ENCODE results near the gene FUOM. TPM values are rescaled to one million over a fixed set of nuclear protein-coding genes. Genes with fewer than 3 reads are reported as not detected.

FUOM gene
- total and polyA plus RNA-seq, 7 donors: 3.0 to 9.1 (median 5.4) TPM

- H3K4me3 ChIP-seq: no peak overlapping the region
- peaks cover 0 to 22% of the 10 kb centered on the region in 2 donors for H3K36me3 ChIP-seq (ENCODE audit: insufficient read depth in 1 of 2, low read depth in 1 of 2)
- intact Hi-C loops (cut with DNase I): loop anchor here in 1 of 2 donors (10.0 kb wide), 1 partner anchor 481 kb away; no protein-coding TSS in a partner anchor
- no peak overlapping the region for H3K27ac ChIP-seq
- no peaks in the 10 kb centered on the region for H3K9me3 ChIP-seq
- TF ChIP-seq CTCF (IDR thresholded peaks at IDR 0.05): no peak
- no peak for ATAC-seq
- peaks cover 0 to 27% (median 7%) of the 10 kb centered on the region in 3 donors for H3K27me3 ChIP-seq (ENCODE audit: insufficient read depth in 3 of 3, low read length in 2 of 3)
- 86 to 92% (median 88%) methylated on average over 8 to 9 of the region's 9 CpGs for WGBS, 3 donors
- peaks cover 5% of the 10 kb centered on the region for H3K4me1 ChIP-seq
- peak in 1 of 2 donors; percentile 13 for DNase-seq
These were observed 41.6 kb downstream of the FUOM start for GRCh38 chr10:133316266-133316665.

GRCh38 chr10:133315847-133316246 lies 42.0 kb downstream of the FUOM start:
- DNase-seq (peak in 1 of 2 donors; percentile 4), ATAC-seq (no peak)
- H3K36me3 ChIP-seq (ENCODE audit: insufficient read depth in 1 of 2, low read depth in 1 of 2): peaks cover 0 to 26% of the 10 kb centered on the region in 2 donors
- TF ChIP-seq CTCF (IDR thresholded peaks at IDR 0.05): no peak
- H3K27ac ChIP-seq: no peak overlapping the region
- intact Hi-C loops (cut with DNase I): loop anchor here in 1 of 2 donors (10.0 kb wide), 1 partner anchor 481 kb away; no protein-coding TSS in a partner anchor
- H3K4me1 ChIP-seq: peaks cover 5% of the 10 kb centered on the region
- no peaks in the 10 kb centered on the region for H3K9me3 ChIP-seq
- H3K27me3 ChIP-seq (ENCODE audit: insufficient read depth in 3 of 3, low read length in 2 of 3): peaks cover 0 to 24% (median 4%) of the 10 kb centered on the region in 3 donors
- no peak overlapping the region for H3K4me3 ChIP-seq
- WGBS, 3 donors: 78 to 86% (median 81%) methylated on average over 5 of the region's 5 CpGs

GRCh38 chr10:133314911-133315310 lies 42.9 kb downstream of the FUOM start:
- Histone ChIP-seq H3K36me3 (ENCODE audit: insufficient read depth in 1 of 2, low read depth in 1 of 2) (peaks cover 0 to 35% of the 10 kb centered on the region in 2 donors), H3K4me1 (peaks cover 5% of the 10 kb centered on the region), H3K27me3 (ENCODE audit: insufficient read depth in 3 of 3, low read length in 2 of 3) (peaks cover 0 to 15% (median 3%) of the 10 kb centered on the region in 3 donors), H3K27ac (no peak overlapping the region), H3K9me3 (no peaks in the 10 kb centered on the region), H3K4me3 (no peak overlapping the region)
- DNase-seq: peak in 1 of 2 donors; percentile 34
- TF ChIP-seq CTCF (IDR thresholded peaks at IDR 0.05): no peak
- intact Hi-C loops (cut with DNase I): loop anchor here (5.0 to 10.0 kb wide), 2 partner anchors 57 to 480 kb away; partner anchors contain the start of gene ECHS1 (in 1 of the 2)
- 87 to 90% (median 88%) methylated on average over 12 of the region's 12 CpGs for WGBS, 3 donors
- ATAC-seq: no peak

GRCh38 chr10:133313192-133313591 lies 44.6 kb downstream of the FUOM start:
- ATAC-seq (no peak), DNase-seq (no peak)
- no peak for TF ChIP-seq CTCF (IDR thresholded peaks at IDR 0.05)
- peak overlapping the region; percentile 23 for H3K27ac ChIP-seq
- H3K36me3 ChIP-seq (ENCODE audit: insufficient read depth in 1 of 2, low read depth in 1 of 2): peaks cover 0 to 37% of the 10 kb centered on the region in 2 donors
- intact Hi-C loops (cut with DNase I): loop anchor here (5.0 to 10.0 kb wide), 2 partner anchors 59 to 478 kb away; partner anchors contain the start of gene ECHS1 (in 1 of the 2)
- no peak overlapping the region for H3K4me3 ChIP-seq
- H3K27me3 ChIP-seq (ENCODE audit: insufficient read depth in 3 of 3, low read length in 2 of 3): peaks cover 0 to 3% (median 0%) of the 10 kb centered on the region in 3 donors
- H3K9me3 ChIP-seq: no peaks in the 10 kb centered on the region
- peaks cover 5% of the 10 kb centered on the region for H3K4me1 ChIP-seq
- 67 to 77% (median 67%) methylated on average over 4 of the region's 4 CpGs for WGBS, 3 donors
